Kidney epithelial cell (primary cell): ENCODE measurements around the gene ITGB5. TPM values are rescaled to one million over a fixed set of nuclear protein-coding genes. Genes with fewer than 3 reads are reported as not detected.
"Not testable (repeated sequence)": the region's sequence is repeated elsewhere in the genome, so short reads cannot be mapped to it uniquely, and the experiment has no call there.

Experiments
- DNase-seq: peaks from one replicate; pipeline ENCODE4 v3.0.0-alpha.2; 2010; ENCODE audit warnings: low read depth
- H3K27me3 ChIP-seq: 2 replicates; pipeline ENCODE4 v1.6.0; 2011; ENCODE audit warnings: low read length; ENCODE audit not compliant: control insufficient read depth, insufficient read depth
- H3K36me3 ChIP-seq: 2 replicates; pipeline ENCODE4 v1.5.1; 2011; ENCODE audit warnings: low read length; ENCODE audit not compliant: control insufficient read depth, insufficient read depth
- H3K4me3 ChIP-seq: 2 replicates; pipeline ENCODE4 v1.5.1; 2011; ENCODE audit warnings: low read depth, mild to moderate bottlenecking, control low read depth, low read length
- CTCF ChIP-seq: IDR thresholded peaks from 2 replicates; pipeline ENCODE4 v1.5.1; 2011; ENCODE audit warnings: mild to moderate bottlenecking, moderate library complexity, low read length, control low read depth, inconsistent platforms; ENCODE audit not compliant: insufficient read depth, poor library complexity, severe bottlenecking
- total RNA-seq: library from RNA; depleted of rRNA; stranded (reverse); fragments of >200 nt; gene quantifications from 2 replicates; pipeline ENCODE4 v1.2.3, GENCODE V29; 2015

ITGB5 gene
- total RNA-seq, 1 donor from 2014 or later = 86.0 TPM

- no peaks in the 10 kb centered on the region for H3K36me3 ChIP-seq
- no peak for DNase-seq
- no peaks in the 10 kb centered on the region for H3K27me3 ChIP-seq
- no peak for TF ChIP-seq CTCF
- no peak overlapping the region for H3K4me3 ChIP-seq
Measured at GRCh38 chr3:124758851-124759635, 128.1 kb downstream of the ITGB5 start.

DNA sequence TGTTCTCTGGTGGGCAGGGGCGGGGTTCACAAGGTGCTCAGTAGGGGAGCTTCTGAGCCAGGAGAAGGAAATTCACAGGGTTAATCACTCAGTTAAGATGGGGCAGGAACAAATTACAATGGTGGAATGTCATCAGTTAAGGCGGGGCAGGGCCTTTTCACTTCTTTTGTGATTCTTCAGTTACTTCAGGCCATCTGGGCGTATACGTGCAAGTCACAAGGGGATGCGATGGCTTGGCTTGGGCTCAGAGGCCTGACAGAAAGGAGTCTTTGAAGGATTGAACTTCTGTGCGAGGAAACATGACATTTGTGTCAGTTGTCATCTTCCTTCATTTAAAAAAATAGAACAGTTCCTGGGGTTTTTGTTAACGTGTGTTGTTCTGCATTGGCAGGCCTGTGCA, 129.2 kb downstream of the ITGB5 start:
- not testable (repeated sequence) for H3K36me3 ChIP-seq, DNase-seq, H3K27me3 ChIP-seq, H3K4me3 ChIP-seq

- no peaks in the 10 kb centered on the region for H3K27me3 ChIP-seq
- TF ChIP-seq CTCF = no peak
- H3K36me3 ChIP-seq = no peaks in the 10 kb centered on the region
- DNase-seq = no peak
- H3K4me3 ChIP-seq = no peak overlapping the region
Measured at GRCh38 chr3:124752051-124752450, 135.1 kb downstream of the ITGB5 start.

GRCh38 chr3:124751501-124751900, 135.7 kb downstream of the ITGB5 start:
- no peak for TF ChIP-seq CTCF
- H3K27me3 ChIP-seq = no peaks in the 10 kb centered on the region
- no peaks in the 10 kb centered on the region for H3K36me3 ChIP-seq
- H3K4me3 ChIP-seq = no peak overlapping the region
- DNase-seq = no peak

- not testable (repeated sequence) for H3K36me3 ChIP-seq, H3K4me3 ChIP-seq, H3K27me3 ChIP-seq, DNase-seq
Measured at GRCh38 chr3:124749877-124750276, 137.3 kb downstream of the ITGB5 start.

GRCh38 chr3:124748560-124749198, 138.5 kb downstream of the ITGB5 start:
- TF ChIP-seq CTCF = no peak
- Histone ChIP-seq H3K27me3 (no peaks in the 10 kb centered on the region), H3K4me3 (no peak overlapping the region), H3K36me3 (no peaks in the 10 kb centered on the region)
- no peak for DNase-seq
